GM12878 (cell line): Measurements from ENCODE around the gene TFCP2L1. TPM values are rescaled to one million over a fixed set of nuclear protein-coding genes. Genes with fewer than 3 reads are reported as not detected.

Experiments used
- ATAC-seq: fragments of 200-7000 bp; cut with Tn5 transposase; 3 replicates; pipeline ENCODE4 v1.9.1; 2020; ENCODE audit warnings: mild to moderate bottlenecking, moderate library complexity
- BruUV-seq: library from RNA; stranded (reverse); fragments of 400-500 nt; replicated peaks from 2 replicates; lab custom pipeline; 2021; lab: Mats Ljungman, UMichigan
- CTCF ChIA-PET: fragments of 300-600 bp; sonication (Branson Sonifier 250); formaldehyde crosslinking; extraction: SDS; loops from one replicate; lab custom pipeline; 2021; ENCODE audit warnings: inconsistent platforms; lab: Yijun Ruan, JAX
- POLR2A ChIA-PET: fragments of 350-600 bp; formaldehyde crosslinking; extraction: SDS; loops from one replicate; lab custom pipeline; 2021; ENCODE audit warnings: inconsistent platforms; lab: Charles Lee
- RAD21 ChIA-PET: fragments of 300-600 bp; sonication (Branson Sonifier 250); formaldehyde crosslinking; loops from one replicate; lab custom pipeline; 2023; ENCODE audit warnings: antibody characterized with exemption; ENCODE audit not compliant: unreplicated experiment; lab: Charles Lee
- SMC1A ChIA-PET: fragments of 300-600 bp; sonication (Branson Sonifier 250); formaldehyde crosslinking; loops from one replicate; lab custom pipeline; 2023; ENCODE audit not compliant: unreplicated experiment, uncharacterized antibody; lab: Charles Lee
- DNase-seq: peaks from one replicate; pipeline ENCODE4 v3.0.0-alpha.2; 2011; ENCODE audit warnings: low read depth, low spot score
- FAIRE-seq: peaks from 3 replicates; lab custom pipeline; 2011; peaks lifted over from hg19 to GRCh38; lab: Jason Lieb, UNC
- H2AFZ ChIP-seq: 2 replicates; pipeline ENCODE4 v1.6.0; 2011; ENCODE audit warnings: low read depth, low read length, control low read depth; ENCODE audit not compliant: control insufficient read depth
- H3K27ac ChIP-seq: 2 replicates; pipeline ENCODE4 v1.5.1; 2011; ENCODE audit warnings: control low read depth; ENCODE audit not compliant: control insufficient read depth, insufficient read depth
- H3K27me3 ChIP-seq, 2 experiments: replicated peaks in 1 of 2; 2 replicates each; pipeline versions ENCODE4 v1.6.0 to v1.6.1; 2011; ENCODE audit warnings: low read length in 1 of 2; ENCODE audit not compliant: control insufficient read depth in 2 of 2, insufficient read depth in 2 of 2
- H3K36me3 ChIP-seq, 2 experiments: 2 replicates each; pipeline ENCODE4 v1.5.1; 2011; ENCODE audit warnings: low read length in 1 of 2; ENCODE audit not compliant: control insufficient read depth in 2 of 2, insufficient read depth in 2 of 2
- H3K4me1 ChIP-seq: 2 replicates; pipeline ENCODE4 v1.6.1; 2011; ENCODE audit warnings: mild to moderate bottlenecking, low read length, moderate library complexity, mixed read lengths; ENCODE audit not compliant: control insufficient read depth, insufficient read depth
- H3K4me2 ChIP-seq: 2 replicates; pipeline ENCODE4 v1.6.0; 2011; ENCODE audit warnings: control low read depth; ENCODE audit not compliant: control insufficient read depth, insufficient read depth
- H3K4me3 ChIP-seq: fragments of 200-600 bp; sonication (generic); 2 replicates; pipeline ENCODE4 v1.5.1; 2016
- H3K79me2 ChIP-seq: 2 replicates; pipeline ENCODE4 v1.6.0; 2011; ENCODE audit warnings: low read length; ENCODE audit not compliant: control insufficient read depth, insufficient read depth
- H3K9ac ChIP-seq: 2 replicates; pipeline ENCODE4 v1.8.0; 2011; ENCODE audit warnings: low read length, control low read depth, mixed read lengths; ENCODE audit not compliant: control insufficient read depth, insufficient read depth
- H3K9me3 ChIP-seq: replicated peaks from 3 replicates; pipeline ENCODE4 v1.5.1; 2011; ENCODE audit warnings: mild to moderate bottlenecking, low read length; ENCODE audit not compliant: control insufficient read depth, insufficient read depth
- H4K20me1 ChIP-seq: 2 replicates; pipeline ENCODE4 v1.6.0; 2011; ENCODE audit not compliant: control insufficient read depth, insufficient read depth
- BCL11A ChIP-seq: IDR thresholded peaks from 2 replicates; pipeline ENCODE4 v1.6.1; 2011; ENCODE audit warnings: low read depth, low read length
- CBX3 ChIP-seq: fragments of 200-600 bp; sonication (generic); IDR thresholded peaks from 2 replicates; pipeline ENCODE4 v1.6.1; 2016; ENCODE audit warnings: low read depth, borderline replicate concordance
- ESRRA ChIP-seq: IDR thresholded peaks from 2 replicates; pipeline ENCODE4 v1.6.1; 2012; ENCODE audit warnings: mild to moderate bottlenecking, low read length, improper control_type of control experiment
- FOXM1 ChIP-seq: IDR thresholded peaks from 2 replicates; pipeline ENCODE4 v1.6.1; 2012; ENCODE audit warnings: low read depth, mild to moderate bottlenecking, inconsistent platforms, low read length, moderate library complexity
- GABPA ChIP-seq: IDR thresholded peaks from 2 replicates; pipeline ENCODE4 v1.6.1; 2014; ENCODE audit warnings: antibody characterized with exemption, low read depth, mild to moderate bottlenecking, inconsistent platforms
- IKZF1 ChIP-seq: fragments of 450-650 bp; conservative IDR thresholded peaks from 2 replicates; pipeline ENCODE4 v1.6.1; 2017; ENCODE audit warnings: antibody characterized with exemption, mild to moderate bottlenecking
- MTA2 ChIP-seq: fragments of 450-650 bp; IDR thresholded peaks from 2 replicates; pipeline ENCODE4 v1.6.1; 2016; ENCODE audit warnings: low read depth, mild to moderate bottlenecking, moderate library complexity
- MTA3 ChIP-seq: IDR thresholded peaks from 2 replicates; pipeline ENCODE4 v1.6.1; 2012; ENCODE audit warnings: low read length, inconsistent platforms, borderline replicate concordance
- PBX3 ChIP-seq: IDR thresholded peaks from 2 replicates; pipeline ENCODE4 v1.6.1; 2011; ENCODE audit warnings: mild to moderate bottlenecking, low read depth, low read length, moderate library complexity; ENCODE audit not compliant: insufficient replicate concordance
- POLR2AphosphoS2 ChIP-seq: IDR thresholded peaks from 2 replicates; pipeline ENCODE4 v1.6.1; 2011; ENCODE audit warnings: low read depth, mild to moderate bottlenecking, low read length, improper control_type of control experiment, moderate library complexity
- POU2F2 ChIP-seq: IDR thresholded peaks from 3 replicates; pipeline ENCODE4 v1.6.1; 2011; ENCODE audit warnings: low read depth, mild to moderate bottlenecking, low read length, borderline replicate concordance
- RELA ChIP-seq: fragments of 450-650 bp; IDR thresholded peaks from 2 replicates; pipeline ENCODE4 v1.8.0; 2014; ENCODE audit warnings: borderline replicate concordance; ENCODE audit not compliant: partially characterized antibody
- SPI1 ChIP-seq: IDR thresholded peaks from 2 replicates; pipeline ENCODE4 v1.6.1; 2011; ENCODE audit warnings: low read depth, mild to moderate bottlenecking, low read length, moderate library complexity, borderline replicate concordance; ENCODE audit not compliant: insufficient read depth
- WRNIP1 ChIP-seq: IDR thresholded peaks from 2 replicates; pipeline ENCODE4 v1.6.1; 2011; ENCODE audit warnings: low read depth, low read length, improper control_type of control experiment, borderline replicate concordance
- ZNF274 ChIP-seq: IDR thresholded peaks from one replicate; pipeline ENCODE4 v1.8.0; 2011; ENCODE audit not compliant: insufficient read length, insufficient read depth
- WGBS: methylation state at CpG from one replicate; pipeline ENCODE4 v1.1.6; 2016; ENCODE audit warnings: low lambda C conversion rate; ENCODE audit not compliant: insufficient replicate concordance, insufficient coverage; ENCODE audit errors: missing lambda C conversion rate; 5-methylcytosine and 5-hydroxymethylcytosine counted together
- in situ Hi-C: fragments of 300-500 bp; cut with MboI; formaldehyde crosslinking; loops from 9 replicates; pipeline ENCODE4 v1.14.3; 2018; ENCODE audit warnings: mixed read lengths
- intact Hi-C: fragments of 100-400 bp; cut with micrococcal nuclease; formaldehyde crosslinking; loops from one replicate; pipeline ENCODE4 v1.14.2; 2022; ENCODE audit not compliant: unreplicated experiment
- polyA plus RNA-seq, 11 experiments: library from polyadenylated mRNA; depleted of rRNA in 4 of 11; unstranded in 6 of 11; stranded (reverse) in 5 of 11; fragments of >200 nt; fragmentation: Nextera tagmentation in 4 of 11; fragmentation: Illumina TruSeq in 1 of 11; extraction: Ambion mirVana in 4 of 11; extraction: Trizol in 1 of 11; gene quantifications; 1 replicate in 1 of 11; 2 replicates in 10 of 11; pipeline versions ENCODE4 v1.2.1 to v1.2.3, GENCODE V29; 2011 to 2016; ENCODE audit warnings: inconsistent platforms in 2 of 11, missing spikeins in 2 of 11, low read depth in 1 of 11
- total RNA-seq, 4 experiments: library from RNA; depleted of rRNA in 3 of 4; stranded (reverse); fragments of >200 nt in 3 of 4; fragmentation: Illumina TruSeq in 1 of 4; extraction: Trizol in 1 of 4; gene quantifications; 2 replicates each; pipeline versions ENCODE4 v1.2.1 to v1.2.3, GENCODE V29; 2013 to 2021
- TF ChIP-seq, protein P1 (sequence below): IDR thresholded peaks from 2 replicates; pipeline ENCODE4 v1.6.1; 2012; ENCODE audit warnings: low read depth, low read length, improper control_type of control experiment
- TF ChIP-seq, protein P2 (sequence below): fragments of 450-650 bp; IDR thresholded peaks from 2 replicates; pipeline ENCODE4 v1.6.1; 2016; ENCODE audit warnings: mild to moderate bottlenecking, moderate library complexity, borderline replicate concordance

TFCP2L1 gene
- total and polyA plus RNA-seq, 10 of the 15 experiments (the other 5 are each of a cell fraction or from before 2014, with no cell fraction given), result 0.02 to 0.21 (median 0.09) TPM; not detected in 1

DNA sequence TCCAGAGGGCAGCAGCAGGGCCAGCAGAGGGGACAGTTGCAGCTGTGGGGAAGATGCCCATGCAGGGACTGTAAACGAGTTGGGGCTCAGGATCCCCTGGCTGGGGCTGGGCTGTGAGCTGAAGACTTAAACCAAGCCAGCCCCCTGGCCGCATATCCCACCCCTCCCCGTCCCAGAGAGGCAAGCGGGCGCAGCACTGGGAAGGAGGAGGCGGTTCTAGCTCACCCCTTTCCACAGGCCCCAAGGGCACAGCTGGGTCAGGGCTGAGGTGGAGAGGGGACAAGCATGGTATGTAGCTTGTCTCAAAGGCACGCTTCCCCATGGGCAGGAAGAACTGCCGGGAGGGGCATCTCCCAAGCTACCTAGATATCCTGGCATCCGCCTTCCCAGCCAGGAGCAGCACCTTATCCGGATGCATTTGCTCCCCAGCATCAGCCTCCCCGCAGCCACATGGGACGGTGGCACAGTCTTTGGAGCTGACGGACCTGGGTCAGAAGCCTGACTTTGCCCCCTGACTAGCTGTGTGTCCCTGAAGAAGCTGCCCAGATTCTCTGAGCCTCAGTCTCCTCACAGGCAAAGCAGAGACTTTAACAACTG lies 75.9 kb downstream of the TFCP2L1 start (continued):
- TF ChIP-seq, protein P1, sequence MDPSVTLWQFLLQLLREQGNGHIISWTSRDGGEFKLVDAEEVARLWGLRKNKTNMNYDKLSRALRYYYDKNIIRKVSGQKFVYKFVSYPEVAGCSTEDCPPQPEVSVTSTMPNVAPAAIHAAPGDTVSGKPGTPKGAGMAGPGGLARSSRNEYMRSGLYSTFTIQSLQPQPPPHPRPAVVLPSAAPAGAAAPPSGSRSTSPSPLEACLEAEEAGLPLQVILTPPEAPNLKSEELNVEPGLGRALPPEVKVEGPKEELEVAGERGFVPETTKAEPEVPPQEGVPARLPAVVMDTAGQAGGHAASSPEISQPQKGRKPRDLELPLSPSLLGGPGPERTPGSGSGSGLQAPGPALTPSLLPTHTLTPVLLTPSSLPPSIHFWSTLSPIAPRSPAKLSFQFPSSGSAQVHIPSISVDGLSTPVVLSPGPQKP, result no peak
- TF ChIP-seq ESRRA, result no peak

DNA sequence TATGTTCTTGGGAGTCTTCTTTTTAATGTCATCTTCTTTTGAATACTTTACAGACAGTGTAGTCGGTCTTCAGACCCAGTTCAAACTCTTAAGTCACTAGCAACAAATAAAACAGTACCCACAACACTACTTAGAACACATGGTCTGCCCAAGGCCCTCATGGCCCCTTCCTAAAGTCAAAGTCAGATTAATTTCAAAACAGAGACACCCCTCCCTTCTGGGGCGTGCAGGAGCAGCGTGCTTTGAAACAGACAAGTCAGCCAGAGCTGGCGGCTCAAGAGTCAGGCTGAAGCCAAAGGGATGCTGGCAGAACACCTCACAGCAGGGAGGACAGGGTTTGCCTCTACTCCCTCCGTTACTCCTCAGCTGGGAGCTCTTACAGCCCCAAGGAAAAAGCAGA lies 77.5 kb downstream of the TFCP2L1 start:
- no peak for DNase-seq
- 3% methylated on average over 5 of the region's 5 CpGs for WGBS
- TF ChIP-seq, protein P2, sequence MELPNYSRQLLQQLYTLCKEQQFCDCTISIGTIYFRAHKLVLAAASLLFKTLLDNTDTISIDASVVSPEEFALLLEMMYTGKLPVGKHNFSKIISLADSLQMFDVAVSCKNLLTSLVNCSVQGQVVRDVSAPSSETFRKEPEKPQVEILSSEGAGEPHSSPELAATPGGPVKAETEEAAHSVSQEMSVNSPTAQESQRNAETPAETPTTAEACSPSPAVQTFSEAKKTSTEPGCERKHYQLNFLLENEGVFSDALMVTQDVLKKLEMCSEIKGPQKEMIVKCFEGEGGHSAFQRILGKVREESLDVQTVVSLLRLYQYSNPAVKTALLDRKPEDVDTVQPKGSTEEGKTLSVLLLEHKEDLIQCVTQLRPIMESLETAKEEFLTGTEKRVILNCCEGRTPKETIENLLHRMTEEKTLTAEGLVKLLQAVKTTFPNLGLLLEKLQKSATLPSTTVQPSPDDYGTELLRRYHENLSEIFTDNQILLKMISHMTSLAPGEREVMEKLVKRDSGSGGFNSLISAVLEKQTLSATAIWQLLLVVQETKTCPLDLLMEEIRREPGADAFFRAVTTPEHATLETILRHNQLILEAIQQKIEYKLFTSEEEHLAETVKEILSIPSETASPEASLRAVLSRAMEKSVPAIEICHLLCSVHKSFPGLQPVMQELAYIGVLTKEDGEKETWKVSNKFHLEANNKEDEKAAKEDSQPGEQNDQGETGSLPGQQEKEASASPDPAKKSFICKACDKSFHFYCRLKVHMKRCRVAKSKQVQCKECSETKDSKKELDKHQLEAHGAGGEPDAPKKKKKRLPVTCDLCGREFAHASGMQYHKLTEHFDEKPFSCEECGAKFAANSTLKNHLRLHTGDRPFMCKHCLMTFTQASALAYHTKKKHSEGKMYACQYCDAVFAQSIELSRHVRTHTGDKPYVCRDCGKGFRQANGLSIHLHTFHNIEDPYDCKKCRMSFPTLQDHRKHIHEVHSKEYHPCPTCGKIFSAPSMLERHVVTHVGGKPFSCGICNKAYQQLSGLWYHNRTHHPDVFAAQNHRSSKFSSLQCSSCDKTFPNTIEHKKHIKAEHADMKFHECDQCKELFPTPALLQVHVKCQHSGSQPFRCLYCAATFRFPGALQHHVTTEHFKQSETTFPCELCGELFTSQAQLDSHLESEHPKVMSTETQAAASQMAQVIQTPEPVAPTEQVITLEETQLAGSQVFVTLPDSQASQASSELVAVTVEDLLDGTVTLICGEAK, result no peak
- TF ChIP-seq MTA3, result no peak
- no peak for TF ChIP-seq GABPA
- no peak for TF ChIP-seq MTA2
- TF ChIP-seq ZNF274, result no peak
- TF ChIP-seq PBX3, result no peak
- no peak for TF ChIP-seq RELA
- no peak for TF ChIP-seq BCL11A
- TF ChIP-seq IKZF1, result no peak
- no peak for TF ChIP-seq POU2F2
- no peak for TF ChIP-seq POLR2AphosphoS2
- no peak for TF ChIP-seq CBX3
- no peak for TF ChIP-seq FOXM1
- no peak for TF ChIP-seq WRNIP1
- TF ChIP-seq SPI1, result no peak

More for the DNA sequence above, 77.5 kb downstream of the TFCP2L1 start:
- Histone ChIP-seq H3K36me3 (no peaks in the 10 kb centered on the region), H3K27ac (no peak overlapping the region), H3K4me3 (no peak overlapping the region), H3K9ac (no peak overlapping the region), H3K27me3 (peaks cover 0 to 4% of the 10 kb centered on the region in 2 experiments; a peak in 2 of 4 replicates), H3K4me1 (no peaks in the 10 kb centered on the region), H3K79me2 (no peaks in the 10 kb centered on the region), H3K9me3 (no peaks in the 10 kb centered on the region), H3K4me2 (no peak overlapping the region), H4K20me1 (no peaks in the 10 kb centered on the region), H2AFZ (no peak overlapping the region)
- ChIA-PET RAD21 (no interaction called here), POLR2A (no interaction called here), CTCF (no interaction called here), SMC1A (no interaction called here)
- no TSS peak for BruUV-seq
- intact Hi-C loops (no loop called here), in situ Hi-C loops (no loop called here)
- FAIRE-seq (no peak), ATAC-seq (no peak)
